T-cell (primary cell): ENCODE results near the gene GOLIM4. TPM values are rescaled to one million over a fixed set of nuclear protein-coding genes. Genes with fewer than 3 reads are reported as not detected.
A peak's percentile ranks its signal among the peaks of the same experiment; 100 is the strongest.
"Not testable (repeated sequence)": the region's sequence is repeated elsewhere in the genome, so short reads cannot be mapped to it uniquely, and the experiment has no call there.

Source experiments
- ATAC-seq, 4 experiments: fragments of 200-7000 bp in 3 of 4; fragments of 150-1000 bp in 1 of 4; cut with Tn5 transposase; replicated peaks in 1 of 4; 1 replicate in 3 of 4; 2 replicates in 1 of 4; pipeline ENCODE4 v1.10.0; 2021; ENCODE audit warnings: moderate library complexity in 3 of 4, mild to moderate bottlenecking in 2 of 4, moderate number of reproducible peaks in 1 of 4
- CTCF ChIA-PET, 2 donors: fragments of 300-600 bp; sonication (Branson Sonifier 250); formaldehyde crosslinking; loops; one replicate each; lab custom pipeline; 2022; ENCODE audit warnings: antibody characterized with exemption in 2 of 2; lab: Charles Lee
- POLR2A ChIA-PET, 2 donors: fragments of 300-600 bp; sonication (Branson Sonifier 250); formaldehyde crosslinking; loops; one replicate each; lab custom pipeline; 2022; ENCODE audit warnings: antibody characterized with exemption in 2 of 2; lab: Charles Lee
- DNase-seq, 35 experiments: peaks; one replicate each; pipeline versions ENCODE4 v3.0.0 to v3.0.0-alpha.2; 2013 to 2023
- H3K27ac ChIP-seq: one replicate; pipeline ENCODE4 v1.5.1; 2013; ENCODE audit warnings: low read length
- H3K27me3 ChIP-seq, 2 experiments: replicated peaks in 1 of 2; 1 replicate in 1 of 2; 2 replicates in 1 of 2; pipeline versions ENCODE4 v1.6.1 to v1.7.0; 2013; ENCODE audit warnings: low read length in 1 of 2, mixed read lengths in 1 of 2; ENCODE audit not compliant: control insufficient read depth in 2 of 2, insufficient read depth in 2 of 2; ENCODE audit errors: extremely low read depth in 1 of 2
- H3K36me3 ChIP-seq, 2 donors: 1 replicate in 1 of 2; 2 replicates in 1 of 2; pipeline versions ENCODE4 v1.6.1 to v1.7.0; 2013; ENCODE audit warnings: low read length in 1 of 2; ENCODE audit not compliant: control insufficient read depth in 2 of 2, insufficient read depth in 1 of 2; ENCODE audit errors: extremely low read depth in 1 of 2
- H3K4me1 ChIP-seq, 2 experiments: 1 replicate in 1 of 2; 2 replicates in 1 of 2; pipeline versions ENCODE4 v1.6.1 to v1.7.0; 2013; ENCODE audit warnings: low read length in 2 of 2, mixed read lengths in 1 of 2; ENCODE audit not compliant: insufficient read depth in 2 of 2, control insufficient read depth in 1 of 2; ENCODE audit errors: extremely low read depth in 1 of 2
- H3K4me3 ChIP-seq, 2 donors: 1 replicate in 1 of 2; 2 replicates in 1 of 2; pipeline versions ENCODE4 v1.5.1 to v1.7.0; 2013; ENCODE audit warnings: mild to moderate bottlenecking in 2 of 2, low read length in 1 of 2, moderate library complexity in 1 of 2; ENCODE audit not compliant: control insufficient read depth in 1 of 2; ENCODE audit errors: extremely low read depth in 1 of 2
- H3K9me3 ChIP-seq: 2 replicates; pipeline ENCODE4 v1.7.0; 2013
- H3K27ac Mint-ChIP-seq, 2 donors: one replicate each; pipeline ENCODE4 v1.8.0; 2020 to 2021; ENCODE audit warnings: mild to moderate bottlenecking in 2 of 2, mixed read lengths in 2 of 2
- H3K27me3 Mint-ChIP-seq, 2 donors: one replicate each; pipeline ENCODE4 v1.8.0; 2021 to 2022; ENCODE audit warnings: mixed read lengths in 2 of 2
- H3K36me3 Mint-ChIP-seq: one replicate; pipeline ENCODE4 v1.8.0; 2021; ENCODE audit warnings: mixed read lengths
- H3K4me1 Mint-ChIP-seq, 3 donors: one replicate each; pipeline ENCODE4 v1.8.0; 2020 to 2022; ENCODE audit warnings: mixed read lengths in 3 of 3, mild to moderate bottlenecking in 1 of 3
- H3K4me3 Mint-ChIP-seq, 3 donors: one replicate each; pipeline ENCODE4 v1.8.0; 2020 to 2022; ENCODE audit warnings: mild to moderate bottlenecking in 3 of 3, mixed read lengths in 3 of 3, moderate library complexity in 3 of 3
- H3K9me3 Mint-ChIP-seq, 3 donors: one replicate each; pipeline ENCODE4 v1.8.0; 2020 to 2022; ENCODE audit warnings: mixed read lengths in 3 of 3
- WGBS: methylation state at CpG from one replicate; pipeline ENCODE4 v1.1.5; 2013; ENCODE audit warnings: missing lambda C conversion rate; ENCODE audit not compliant: insufficient coverage; 5-methylcytosine and 5-hydroxymethylcytosine counted together
- total RNA-seq, 35 experiments: library from RNA in 6 of 35; stranded (reverse) in 6 of 35; fragments of 120-200 nt in 1 of 35; gene quantifications; one replicate each; pipeline versions ENCODE4 v1.2.1 to v1.2.4 and lab custom pipeline; 2013 to 2026

GOLIM4 gene
- total RNA-seq (1 to 10 TPM in 2 of 5 donors, under 1 TPM in 3; 0.49 to 1.5 (median 0.96) TPM), total RNA-seq (lab: John Stamatoyannopoulos, UW) (0.41 to 12.2 (median 2.4) reads per million in 29 experiments)
- total RNA-seq (2013) = 1.1 TPM

GRCh38 chr3:168095611-168096209 is at the start of gene GOLIM4:
GOLIM4 (minus strand) TSS chr3:168095924; CDS start chr3:168095285, 639 bp downstream.
- ATAC-seq = peak; percentile 56 to 72 (median 60)
- ChIA-PET POLR2A (no interaction called here), CTCF (no interaction called here)
- peak in 34 of 35 experiments; percentile 0 to 65 (median 15) for DNase-seq
- Mint-ChIP-seq H3K27ac (no peak within 1 kb of the TSS), H3K36me3 (no peaks in the 10 kb centered on the region), H3K9me3 (no peaks in the 10 kb centered on the region), H3K4me3 (peak within 1 kb of the TSS; percentile 76 to 84 (median 76)), H3K27me3 (peaks cover 33 to 41% of the 10 kb centered on the region in 2 donors), H3K4me1 (peaks cover 5 to 15% (median 13%) of the 10 kb centered on the region in 3 donors)
- Histone ChIP-seq H3K9me3 (no peaks in the 10 kb centered on the region), H3K36me3 (no peaks in the 10 kb centered on the region), H3K4me3 (peak within 1 kb of the TSS; percentile 43 to 92), H3K27ac (no peak within 1 kb of the TSS), H3K4me1 (peaks cover 6 to 17% of the 10 kb centered on the region in 2 experiments), H3K27me3 (peaks cover 0 to 18% of the 10 kb centered on the region in 2 experiments)
- WGBS = under 1% methylated on average over 38 of the region's 52 CpGs

- DNase-seq (no peak), ATAC-seq (no peak)
- WGBS = 94% methylated on average over 4 of the region's 6 CpGs
- no peaks in the 10 kb centered on the region for H3K4me1 Mint-ChIP-seq
- no peaks in the 10 kb centered on the region for H3K27me3 Mint-ChIP-seq
- ChIA-PET POLR2A (no interaction called here), CTCF (no interaction called here)
- Histone ChIP-seq H3K36me3 (no peaks in the 10 kb centered on the region), H3K9me3 (no peaks in the 10 kb centered on the region), H3K27me3 (no peaks in the 10 kb centered on the region), H3K4me1 (no peaks in the 10 kb centered on the region), H3K27ac (no peak overlapping the region), H3K4me3 (no peak overlapping the region)
- no peaks in the 10 kb centered on the region for H3K36me3 Mint-ChIP-seq
- no peak overlapping the region for H3K4me3 Mint-ChIP-seq
- H3K27ac Mint-ChIP-seq = no peak overlapping the region
- H3K9me3 Mint-ChIP-seq = peaks cover 0 to 3% (median 0%) of the 10 kb centered on the region in 3 donors
Measured at GRCh38 chr3:168141405-168141998, 45.8 kb upstream of the GOLIM4 start.

GRCh38 chr3:168139947-168140346 is 44.2 kb upstream of the GOLIM4 start:
- no peak for ATAC-seq
- no peaks in the 10 kb centered on the region for H3K36me3 Mint-ChIP-seq
- peaks cover 0 to 3% (median 0%) of the 10 kb centered on the region in 3 donors for H3K9me3 Mint-ChIP-seq
- no peaks in the 10 kb centered on the region for H3K4me1 ChIP-seq
- H3K9me3 ChIP-seq = no peaks in the 10 kb centered on the region
- H3K27ac Mint-ChIP-seq = no peak overlapping the region
- H3K27me3 ChIP-seq = no peaks in the 10 kb centered on the region
- ChIA-PET CTCF (no interaction called here), POLR2A (no interaction called here)
- no peak overlapping the region for H3K27ac ChIP-seq
- H3K4me3 Mint-ChIP-seq = no peak overlapping the region
- H3K4me1 Mint-ChIP-seq = no peaks in the 10 kb centered on the region
- H3K4me3 ChIP-seq = no peak overlapping the region
- no peaks in the 10 kb centered on the region for H3K36me3 ChIP-seq
- no CpG with 5 or more reads among the region's 3 CpGs for WGBS
- no peak for DNase-seq
- no peaks in the 10 kb centered on the region for H3K27me3 Mint-ChIP-seq

GRCh38 chr3:168138421-168138820 is 42.7 kb upstream of the GOLIM4 start:
- no peak for ATAC-seq
- no peaks in the 10 kb centered on the region for H3K4me1 ChIP-seq
- WGBS = no CpG with 5 or more reads among the region's 5 CpGs
- Mint-ChIP-seq H3K27ac (no peak overlapping the region), H3K4me3 (no peak overlapping the region), H3K27me3 (no peaks in the 10 kb centered on the region), H3K9me3 (no peaks in the 10 kb centered on the region), H3K4me1 (no peaks in the 10 kb centered on the region), H3K36me3 (no peaks in the 10 kb centered on the region)
- no peak for DNase-seq
- H3K27ac ChIP-seq = no peak overlapping the region
- no peaks in the 10 kb centered on the region for H3K27me3 ChIP-seq
- H3K36me3 ChIP-seq = no peaks in the 10 kb centered on the region
- H3K9me3 ChIP-seq = no peaks in the 10 kb centered on the region
- POLR2A ChIA-PET = no interaction called here
- CTCF ChIA-PET = no interaction called here
- H3K4me3 ChIP-seq = no peak overlapping the region

GRCh38 chr3:168134931-168135330 is 39.2 kb upstream of the GOLIM4 start:
- H3K4me3 ChIP-seq = no peak overlapping the region
- H3K27ac ChIP-seq = no peak overlapping the region
- H3K36me3 ChIP-seq = no peaks in the 10 kb centered on the region
- no peaks in the 10 kb centered on the region for H3K4me1 ChIP-seq
- no peaks in the 10 kb centered on the region for H3K9me3 Mint-ChIP-seq
- H3K27me3 ChIP-seq = no peaks in the 10 kb centered on the region
- no CpG with 5 or more reads among the region's 5 CpGs for WGBS
- no peak for ATAC-seq
- CTCF ChIA-PET = no interaction called here
- no peak overlapping the region for H3K4me3 Mint-ChIP-seq
- no peaks in the 10 kb centered on the region for H3K4me1 Mint-ChIP-seq
- no peaks in the 10 kb centered on the region for H3K27me3 Mint-ChIP-seq
- H3K27ac Mint-ChIP-seq = no peak overlapping the region
- no peak for DNase-seq
- no peaks in the 10 kb centered on the region for H3K36me3 Mint-ChIP-seq
- POLR2A ChIA-PET = no interaction called here
- no peaks in the 10 kb centered on the region for H3K9me3 ChIP-seq

GRCh38 chr3:168130250-168130649 is 34.5 kb upstream of the GOLIM4 start:
- ATAC-seq, DNase-seq, H3K4me1 ChIP-seq, H3K4me1 Mint-ChIP-seq, POLR2A ChIA-PET, H3K9me3 ChIP-seq, H3K36me3 ChIP-seq, H3K27ac ChIP-seq, H3K27ac Mint-ChIP-seq, H3K4me3 Mint-ChIP-seq, H3K36me3 Mint-ChIP-seq, H3K27me3 ChIP-seq, H3K27me3 Mint-ChIP-seq, CTCF ChIA-PET, H3K4me3 ChIP-seq: not testable (repeated sequence)
- H3K9me3 Mint-ChIP-seq = peaks cover 4 to 16% (median 7%) of the 10 kb centered on the region in 3 donors
- WGBS = no CpG with 5 or more reads among the region's 3 CpGs
